Right lung (tissue), 5 donors: ENCODE data around the gene CSGALNACT2. TPM values are rescaled to one million over a fixed set of nuclear protein-coding genes. Genes with fewer than 3 reads are reported as not detected.

Source experiments
- DNase-seq, 2 donors: peaks; one replicate each; pipeline ENCODE4 v3.0.0-alpha.2; 2013
- polyA plus RNA-seq, 5 donors: library from polyadenylated mRNA; unstranded; fragments of 120-200 nt; gene quantifications; one replicate each; pipeline versions ENCODE4 v1.2.1 to v1.2.3, GENCODE V29; 2013; ENCODE audit warnings: inconsistent platforms in 1 of 5, low replicate concordance in 1 of 5; ENCODE audit not compliant: insufficient read length in 5 of 5, insufficient read depth in 1 of 5

Gene CSGALNACT2
- polyA plus RNA-seq, 5 donors, result 25.5 to 50.4 (median 42.2) TPM

GRCh38 chr10:43111921-43112607, 26.2 kb upstream of the CSGALNACT2 start:
- DNase-seq, result no peak

DNA sequence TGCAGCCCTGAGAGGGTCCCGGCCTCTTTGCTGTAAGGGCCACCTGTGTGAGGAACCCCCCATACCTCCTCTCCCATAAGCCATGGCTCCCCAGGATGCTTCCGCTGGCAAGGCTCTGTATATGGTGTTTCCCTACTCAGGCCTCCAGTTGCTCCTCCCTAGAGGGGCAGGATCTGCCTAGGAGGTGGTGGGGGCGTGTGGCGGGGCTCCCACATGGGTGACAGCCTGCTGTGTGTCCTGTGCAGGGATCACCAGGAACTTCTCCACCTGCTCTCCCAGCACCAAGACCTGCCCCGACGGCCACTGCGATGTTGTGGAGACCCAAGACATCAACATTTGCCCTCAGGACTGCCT, 25.7 kb upstream of the CSGALNACT2 start:
- DNase-seq, result no peak

DNA sequence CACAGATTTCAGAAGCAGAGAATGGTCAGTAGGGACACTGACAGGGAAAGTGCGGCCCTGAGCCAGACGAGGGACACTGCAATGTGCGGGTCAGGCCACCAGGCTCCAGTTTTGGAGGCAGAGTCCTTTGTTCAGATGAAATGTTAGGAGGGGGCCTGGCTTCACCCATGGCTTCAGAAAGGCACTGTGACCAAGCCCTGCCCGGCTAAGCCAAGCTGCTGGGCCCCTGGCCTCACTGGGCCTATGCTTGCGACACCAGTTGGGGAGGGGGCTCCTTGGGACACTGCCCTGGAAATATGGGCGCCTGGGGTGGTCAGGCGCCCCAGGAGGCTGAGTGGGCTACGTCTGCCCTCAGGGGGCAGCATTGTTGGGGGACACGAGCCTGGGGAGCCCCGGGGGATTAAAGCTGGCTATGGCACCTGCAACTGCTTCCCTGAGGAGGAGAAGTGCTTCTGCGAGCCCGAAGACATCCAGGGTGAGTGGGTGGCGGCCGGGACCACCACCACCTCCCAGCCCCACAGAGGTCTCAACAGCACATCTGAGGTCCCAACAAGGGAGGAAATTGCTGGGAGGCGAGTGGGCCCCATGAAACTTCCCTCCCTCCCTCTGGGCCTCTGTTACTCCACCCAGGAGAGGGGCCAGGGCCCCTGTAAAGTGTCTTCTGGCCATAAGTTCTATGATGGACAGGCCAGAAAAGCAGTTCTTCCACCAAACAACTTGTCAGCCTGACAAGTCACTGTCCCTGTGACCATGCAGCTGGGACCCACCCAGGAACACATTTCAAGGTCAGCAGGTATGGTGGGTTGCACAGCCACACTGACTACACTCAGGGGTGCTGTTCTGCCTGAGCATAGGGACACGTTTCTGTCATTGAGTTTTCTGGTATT, 24.8 kb upstream of the CSGALNACT2 start:
- no peak for DNase-seq

DNA sequence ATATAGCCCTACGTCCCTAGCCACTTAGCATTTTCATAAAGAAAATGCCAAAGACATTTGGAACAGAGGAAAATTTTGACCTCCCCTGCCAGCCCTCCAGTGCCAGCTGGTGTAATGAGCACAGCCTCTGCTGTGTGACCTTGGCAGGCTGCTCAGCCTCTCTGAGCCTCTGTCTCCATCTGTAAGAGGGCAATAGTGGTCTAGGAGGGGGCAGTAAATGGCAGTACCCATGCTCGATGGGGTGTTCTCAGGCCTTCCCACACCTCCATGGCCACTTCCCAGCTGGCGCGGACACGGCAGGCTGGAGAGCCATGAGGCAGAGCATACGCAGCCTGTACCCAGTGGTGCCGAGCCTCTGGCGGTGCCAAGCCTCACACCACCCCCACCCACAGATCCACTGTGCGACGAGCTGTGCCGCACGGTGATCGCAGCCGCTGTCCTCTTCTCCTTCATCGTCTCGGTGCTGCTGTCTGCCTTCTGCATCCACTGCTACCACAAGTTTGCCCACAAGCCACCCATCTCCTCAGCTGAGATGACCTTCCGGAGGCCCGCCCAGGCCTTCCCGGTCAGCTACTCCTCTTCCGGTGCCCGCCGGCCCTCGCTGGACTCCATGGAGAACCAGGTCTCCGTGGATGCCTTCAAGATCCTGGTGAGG, 24.0 kb upstream of the CSGALNACT2 start:
- DNase-seq, result no peak

DNA sequence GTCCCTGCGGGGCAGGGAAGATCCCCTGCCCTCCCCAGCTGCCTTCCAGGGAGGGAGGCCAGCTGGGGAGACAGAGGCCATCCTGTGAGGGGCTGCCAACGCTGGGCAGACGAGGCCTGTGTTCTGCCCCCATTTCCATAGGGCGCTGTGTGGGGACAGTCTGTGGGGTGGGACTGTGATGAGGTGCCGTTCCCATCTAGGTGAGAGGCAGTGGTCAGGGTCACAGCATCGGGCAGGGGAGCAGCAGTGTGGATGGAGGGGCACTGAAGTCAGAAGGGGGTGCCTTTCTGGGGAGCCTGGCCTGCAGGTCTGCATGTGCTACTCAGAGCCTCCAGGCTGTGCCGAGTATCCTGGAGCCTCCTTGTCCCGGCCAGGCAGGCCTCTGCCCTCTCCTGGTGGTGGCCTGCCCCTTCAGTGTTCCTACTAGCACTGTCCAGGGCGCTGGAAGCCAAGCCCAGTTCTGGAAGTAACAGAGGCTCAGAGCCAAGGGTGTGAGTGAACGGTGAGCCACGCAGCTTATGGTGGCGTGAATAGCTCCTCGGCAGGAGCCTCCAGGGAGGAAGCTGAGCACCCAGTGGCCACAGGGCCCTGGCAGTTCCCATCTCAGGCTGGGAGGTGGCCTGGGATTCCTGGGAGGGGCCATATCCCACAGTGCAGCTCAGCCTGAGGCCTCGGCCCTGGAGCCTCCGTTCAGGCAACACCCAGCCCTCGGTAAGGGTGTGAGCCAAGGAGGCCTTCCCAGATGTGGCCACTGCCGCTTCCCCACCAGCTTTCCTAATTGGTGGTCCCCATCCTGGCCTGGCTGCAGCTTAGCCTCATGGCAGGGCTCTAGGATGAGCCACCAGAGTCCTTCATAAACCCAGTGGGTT, 23.3 kb upstream of the CSGALNACT2 start:
- DNase-seq, result no peak

DNA sequence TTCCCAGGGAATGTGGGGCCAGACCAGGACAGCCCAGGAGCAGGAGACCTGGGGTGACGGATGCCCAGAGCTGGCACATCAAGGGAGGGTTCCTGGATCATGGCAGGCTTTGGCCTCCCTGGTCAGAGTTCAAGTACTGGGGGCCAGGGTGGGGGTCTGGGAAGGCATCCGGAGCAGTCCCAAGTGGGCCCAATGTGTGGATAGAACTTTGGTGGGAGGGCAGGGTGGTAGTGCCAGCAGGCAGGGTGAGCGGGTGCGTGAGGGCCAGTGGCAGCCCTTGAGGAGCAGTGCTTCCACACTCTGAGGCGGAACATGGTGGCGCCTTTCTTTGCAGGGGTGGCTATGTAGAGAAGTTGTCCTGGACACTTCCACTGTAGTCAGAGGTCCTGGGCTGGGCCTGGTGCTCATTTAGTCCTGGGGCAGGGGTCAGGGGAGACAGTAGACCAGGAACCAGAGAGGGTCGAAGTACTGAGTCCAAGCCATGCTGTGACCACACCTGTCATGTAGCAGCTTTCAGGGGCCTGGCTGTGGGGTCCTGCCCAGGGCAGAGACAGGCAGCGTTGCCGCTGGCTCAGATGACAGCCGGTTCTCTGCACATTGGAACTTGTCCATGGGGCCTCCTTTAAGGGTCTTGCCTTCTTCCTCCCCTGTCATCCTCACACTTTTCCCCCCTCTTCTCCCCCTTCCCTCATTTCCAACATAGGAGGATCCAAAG, 22.2 kb upstream of the CSGALNACT2 start:
- no peak for DNase-seq

DNA sequence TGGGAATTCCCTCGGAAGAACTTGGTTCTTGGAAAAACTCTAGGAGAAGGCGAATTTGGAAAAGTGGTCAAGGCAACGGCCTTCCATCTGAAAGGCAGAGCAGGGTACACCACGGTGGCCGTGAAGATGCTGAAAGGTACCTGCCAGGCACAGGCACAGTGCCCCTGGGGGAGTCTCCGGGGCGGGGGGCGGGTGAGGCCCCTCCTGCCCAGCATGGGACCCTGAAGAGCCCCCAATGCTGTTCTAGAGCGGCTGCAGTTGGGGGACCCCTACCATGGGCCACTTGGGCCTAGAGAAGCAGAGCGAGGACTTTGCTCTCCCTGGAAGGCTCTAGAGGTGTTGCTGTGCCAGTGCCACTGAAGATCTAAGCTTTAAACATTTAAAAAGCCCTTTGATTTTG, 21.6 kb upstream of the CSGALNACT2 start:
- DNase-seq, result no peak

- DNase-seq, result no peak
Observed at GRCh38 chr10:43117031-43117776, 21.0 kb upstream of the CSGALNACT2 start.

GRCh38 chr10:43117777-43118583, 20.3 kb upstream of the CSGALNACT2 start:
- DNase-seq, result no peak

DNA sequence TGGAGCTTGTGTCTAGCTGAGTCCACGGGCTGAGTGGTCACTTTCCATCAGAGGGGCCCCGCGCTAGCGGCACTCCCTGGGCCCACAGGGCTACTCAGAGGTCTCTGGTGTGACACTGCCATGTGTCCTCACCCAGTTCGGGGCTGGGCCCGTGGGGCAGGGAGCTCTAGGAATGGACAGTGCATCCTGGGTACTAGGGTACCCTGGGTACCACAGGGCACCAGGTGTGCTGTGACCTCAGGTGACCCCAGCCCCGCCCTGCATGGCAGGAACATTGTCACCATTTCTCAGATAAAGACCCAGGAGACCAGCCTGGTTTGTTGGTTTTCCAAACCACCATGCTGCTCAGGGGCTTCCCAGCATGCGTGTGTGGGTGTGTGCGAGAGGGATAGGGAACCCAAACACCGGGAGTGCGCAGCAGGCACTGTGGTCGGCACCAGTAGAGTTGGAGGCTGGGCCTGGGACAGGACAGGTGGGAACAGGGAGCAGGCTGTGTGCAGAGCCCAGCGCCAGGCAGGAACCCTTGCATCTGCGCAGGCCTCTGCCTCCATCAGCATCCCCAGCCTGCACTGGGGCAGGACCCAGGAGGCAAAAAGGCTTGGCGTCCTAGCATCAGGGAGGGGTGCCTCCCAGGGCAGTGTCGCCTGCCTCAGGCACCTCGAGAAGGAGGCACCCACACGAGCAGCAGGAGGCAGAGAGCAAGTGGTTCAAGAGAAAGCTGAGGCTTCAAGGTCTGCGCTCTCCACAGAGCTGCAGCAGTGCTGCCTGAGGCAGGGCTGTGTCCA, 19.4 kb upstream of the CSGALNACT2 start:
- no peak for DNase-seq

- no peak for DNase-seq
Observed at GRCh38 chr10:43119416-43120115, 18.7 kb upstream of the CSGALNACT2 start.

- no peak for DNase-seq
Observed at GRCh38 chr10:43120116-43120928, 17.9 kb upstream of the CSGALNACT2 start.

GRCh38 chr10:43120929-43121314, 17.3 kb upstream of the CSGALNACT2 start:
- DNase-seq, result no peak

- no peak for DNase-seq
Observed at GRCh38 chr10:43121444-43121843, 16.8 kb upstream of the CSGALNACT2 start.

- no peak for DNase-seq
Observed at GRCh38 chr10:43122096-43122495, 16.1 kb upstream of the CSGALNACT2 start.

- DNase-seq, result no peak
Observed at GRCh38 chr10:43122826-43123225, 15.4 kb upstream of the CSGALNACT2 start.
